AG09309 (cell line): Measurements from ENCODE around the gene EIF3D.
A peak's percentile ranks its signal among the peaks of the same experiment; 100 is the strongest.

Source experiments
- DNase-seq: peaks from one replicate; pipeline ENCODE4 v3.0.0-alpha.2; 2010; ENCODE audit warnings: low read depth
- H3K4me3 ChIP-seq: 2 replicates; pipeline ENCODE4 v1.5.1; 2011; ENCODE audit warnings: mild to moderate bottlenecking, low read depth, low read length, moderate library complexity; ENCODE audit not compliant: control insufficient read depth
- TF ChIP-seq, protein P1 (sequence below): IDR thresholded peaks from 2 replicates; pipeline ENCODE4 v1.5.1; 2011; ENCODE audit warnings: mild to moderate bottlenecking, low read depth, low read length, inconsistent platforms; ENCODE audit not compliant: insufficient read depth, control insufficient read depth; ENCODE audit errors: missing control alignments

Gene EIF3D

DNA sequence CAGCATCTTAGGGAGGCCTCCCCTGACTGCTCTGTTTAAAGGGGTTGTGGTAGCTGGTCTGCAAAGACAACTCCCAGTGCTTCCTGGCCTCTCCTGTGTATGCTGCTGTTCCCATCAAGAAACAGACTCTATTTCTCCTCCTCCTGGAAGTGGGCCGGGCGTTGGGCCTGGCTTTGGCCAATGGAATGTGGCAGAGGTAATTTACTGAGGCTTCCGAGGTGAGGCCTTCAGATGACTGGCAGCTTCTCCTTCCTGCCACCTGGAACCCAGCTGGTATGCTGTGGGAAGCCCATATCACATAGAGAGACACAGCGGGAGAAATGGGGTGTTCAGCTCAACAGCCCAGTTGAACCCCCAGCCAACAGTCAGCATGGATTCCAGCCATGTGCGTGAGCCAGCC lies 25.1 kb upstream of the EIF3D start:
- no peak overlapping the region for H3K4me3 ChIP-seq
- TF ChIP-seq, protein P1, sequence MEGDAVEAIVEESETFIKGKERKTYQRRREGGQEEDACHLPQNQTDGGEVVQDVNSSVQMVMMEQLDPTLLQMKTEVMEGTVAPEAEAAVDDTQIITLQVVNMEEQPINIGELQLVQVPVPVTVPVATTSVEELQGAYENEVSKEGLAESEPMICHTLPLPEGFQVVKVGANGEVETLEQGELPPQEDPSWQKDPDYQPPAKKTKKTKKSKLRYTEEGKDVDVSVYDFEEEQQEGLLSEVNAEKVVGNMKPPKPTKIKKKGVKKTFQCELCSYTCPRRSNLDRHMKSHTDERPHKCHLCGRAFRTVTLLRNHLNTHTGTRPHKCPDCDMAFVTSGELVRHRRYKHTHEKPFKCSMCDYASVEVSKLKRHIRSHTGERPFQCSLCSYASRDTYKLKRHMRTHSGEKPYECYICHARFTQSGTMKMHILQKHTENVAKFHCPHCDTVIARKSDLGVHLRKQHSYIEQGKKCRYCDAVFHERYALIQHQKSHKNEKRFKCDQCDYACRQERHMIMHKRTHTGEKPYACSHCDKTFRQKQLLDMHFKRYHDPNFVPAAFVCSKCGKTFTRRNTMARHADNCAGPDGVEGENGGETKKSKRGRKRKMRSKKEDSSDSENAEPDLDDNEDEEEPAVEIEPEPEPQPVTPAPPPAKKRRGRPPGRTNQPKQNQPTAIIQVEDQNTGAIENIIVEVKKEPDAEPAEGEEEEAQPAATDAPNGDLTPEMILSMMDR = no peak
- no peak for DNase-seq

DNA sequence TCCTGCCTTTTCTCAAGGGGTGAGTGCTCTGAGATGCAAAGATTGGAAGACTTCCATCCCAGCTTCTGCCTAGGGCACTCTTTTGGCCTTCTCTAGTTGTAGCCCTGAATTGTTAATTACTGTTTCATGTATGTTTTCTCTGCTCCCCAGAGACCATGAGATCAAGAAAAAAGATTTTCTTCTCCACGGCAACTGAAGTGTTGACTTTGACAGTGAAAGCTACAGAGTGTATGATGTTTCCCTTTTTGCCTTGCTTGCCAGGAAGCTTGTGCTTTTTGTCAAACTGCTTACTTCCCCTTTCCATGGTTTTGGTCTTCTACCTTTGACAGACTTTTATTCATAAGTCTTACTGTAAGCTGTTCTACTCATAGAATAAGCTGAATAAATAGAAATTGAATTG lies 23.3 kb upstream of the EIF3D start:
- TF ChIP-seq, protein P1 = no peak
- DNase-seq = no peak
- H3K4me3 ChIP-seq = no peak overlapping the region

DNA sequence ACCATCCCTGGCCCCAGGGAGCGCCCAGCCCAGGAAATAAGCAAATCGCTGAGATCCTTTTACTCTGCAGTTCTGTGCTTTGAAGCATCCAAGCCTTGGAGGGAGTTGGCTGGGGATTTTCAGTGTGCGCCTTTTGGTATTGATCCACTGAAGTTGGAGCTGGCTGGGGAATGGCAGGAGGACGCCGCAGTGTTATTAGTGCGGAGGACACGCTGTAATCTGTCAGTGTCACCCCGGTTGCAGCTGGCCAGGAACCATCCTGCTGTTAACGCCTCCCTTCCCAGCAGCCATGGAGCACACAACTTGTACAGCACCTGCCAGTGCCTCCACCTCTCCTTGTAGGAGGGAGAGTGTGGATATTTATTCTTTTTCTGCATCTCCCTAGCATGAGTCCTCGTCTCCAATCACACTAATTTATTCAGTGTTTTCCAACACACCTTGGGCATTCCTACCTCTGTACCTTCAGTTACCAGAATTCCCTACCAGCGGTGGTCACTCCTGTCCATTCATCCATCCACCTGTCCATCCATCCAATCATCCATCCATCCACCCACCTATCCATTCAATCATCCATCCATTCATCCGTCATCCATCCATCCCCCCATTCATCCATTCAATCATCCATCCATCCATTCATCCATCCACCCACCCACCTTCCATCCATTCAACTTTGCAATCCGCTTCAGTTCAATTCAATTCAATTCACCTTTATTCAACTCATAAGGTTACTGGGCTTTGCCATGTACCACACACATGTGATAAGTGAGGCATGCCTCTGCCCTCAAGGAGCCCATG lies 21.9 kb upstream of the EIF3D start:
- DNase-seq = no peak
- TF ChIP-seq, protein P1 = no peak
- H3K4me3 ChIP-seq = no peak overlapping the region

DNA sequence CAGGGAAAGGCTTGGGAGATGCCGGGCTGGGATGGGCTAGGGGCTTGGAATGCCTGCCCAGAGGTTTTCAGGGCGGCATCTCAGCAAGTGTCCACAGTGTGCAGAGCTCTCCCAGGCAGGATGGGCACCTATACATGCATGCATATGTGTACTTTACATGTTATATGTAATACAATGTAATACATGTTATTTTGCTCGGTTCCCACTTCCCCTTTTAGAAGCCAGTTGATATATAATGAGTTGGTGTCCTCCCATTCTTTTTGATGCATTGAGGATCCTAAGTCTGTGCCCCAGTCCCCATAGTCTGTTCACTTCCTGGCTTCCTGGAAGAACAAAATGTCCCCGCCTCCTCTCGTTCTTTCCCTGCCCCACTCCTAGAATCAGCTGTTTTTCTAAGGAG lies 20.1 kb upstream of the EIF3D start:
- H3K4me3 ChIP-seq = no peak overlapping the region
- no peak for DNase-seq
- TF ChIP-seq, protein P1 = no peak

DNA sequence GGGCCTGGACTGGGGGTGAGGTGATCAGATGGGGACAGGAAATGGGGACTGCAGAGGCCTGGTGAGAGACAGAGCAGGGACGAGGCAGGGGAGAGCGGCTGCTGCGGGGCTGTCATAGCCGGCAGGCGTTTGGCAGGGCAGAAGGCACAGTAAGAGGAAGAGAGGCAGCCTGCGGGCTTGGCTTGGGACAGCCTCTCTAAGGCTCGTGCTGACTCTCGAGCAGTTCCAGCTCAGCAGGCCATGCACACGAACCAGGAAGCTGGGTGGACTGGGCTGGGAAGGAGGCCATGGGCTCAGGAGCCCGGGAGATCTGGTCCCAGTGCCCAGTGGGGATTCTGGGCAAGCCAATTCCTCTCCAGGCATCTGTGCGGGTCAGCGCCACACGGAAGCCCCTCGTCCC lies 19.6 kb upstream of the EIF3D start:
- TF ChIP-seq, protein P1 = no peak
- no peak for DNase-seq
- H3K4me3 ChIP-seq = no peak overlapping the region

DNA sequence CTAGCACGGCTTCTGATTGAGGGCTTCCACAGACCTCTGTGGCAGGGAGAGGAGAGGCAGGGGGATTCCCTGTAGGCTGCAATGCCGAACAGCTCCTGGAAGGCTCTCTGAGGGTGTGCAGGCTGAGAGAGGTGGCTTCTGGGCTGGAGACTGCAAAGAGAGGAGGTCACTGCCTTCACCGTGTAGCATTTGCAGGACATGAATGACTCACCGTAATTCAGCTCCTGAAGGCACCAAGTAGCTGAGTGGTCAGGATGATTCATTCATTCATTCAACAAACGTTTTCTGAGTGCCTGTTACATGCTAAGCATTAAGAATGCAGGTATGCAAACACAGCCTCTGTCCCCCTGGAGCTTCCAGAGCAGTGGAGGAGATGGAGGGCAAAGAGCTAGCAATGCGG lies 18.0 kb upstream of the EIF3D start:
- DNase-seq = peak; percentile 14
- no peak overlapping the region for H3K4me3 ChIP-seq
- TF ChIP-seq, protein P1 = no peak
